ENCODE results near the gene DYNLT1.
A peak's percentile ranks its signal among the peaks of the same experiment; 100 is the strongest.
"Not testable (repeated sequence)": the region's sequence is repeated elsewhere in the genome, so short reads cannot be mapped to it uniquely, and the experiment has no call there.

The DYNLT1 gene

GRCh38 chr6:158644231-158645063 is at the start of gene DYNLT1:
TSS of gene DYNLT1 (minus strand) at chr6:158644743. CDS start at chr6:158644708, 35 bp downstream.
- peak; percentile 96 to 99 (median 97) for DNase-seq

GRCh38 chr6:158688860-158689259 is 44.3 kb upstream of the DYNLT1 start:
- peak; percentile 43 to 82 (median 72) for DNase-seq

GRCh38 chr6:158687506-158687905 is 43.0 kb upstream of the DYNLT1 start:
- peak; percentile 28 to 43 (median 41) for DNase-seq

GRCh38 chr6:158686791-158687381 is 42.3 kb upstream of the DYNLT1 start:
- peak in 1 of 3 donors; percentile 10 for DNase-seq

GRCh38 chr6:158686311-158686710 is 41.8 kb upstream of the DYNLT1 start:
- no peak for DNase-seq

- no peak for DNase-seq
Measured at GRCh38 chr6:158684745-158685324, 40.3 kb upstream of the DYNLT1 start.

- DNase-seq = no peak
Measured at GRCh38 chr6:158684311-158684710, 39.8 kb upstream of the DYNLT1 start.

- no peak for DNase-seq
Measured at GRCh38 chr6:158680481-158680880, 35.9 kb upstream of the DYNLT1 start.

GRCh38 chr6:158680015-158680414 is 35.5 kb upstream of the DYNLT1 start:
- no peak for DNase-seq

- DNase-seq = no peak
Measured at GRCh38 chr6:158677906-158678578, 33.5 kb upstream of the DYNLT1 start.

GRCh38 chr6:158677094-158677493 is 32.6 kb upstream of the DYNLT1 start:
- DNase-seq = not testable (repeated sequence)

- no peak for DNase-seq
Measured at GRCh38 chr6:158674342-158675131, 30.0 kb upstream of the DYNLT1 start.

GRCh38 chr6:158672726-158673125 is 28.2 kb upstream of the DYNLT1 start:
- no peak for DNase-seq

- not testable (repeated sequence) for DNase-seq
Measured at GRCh38 chr6:158672119-158672518, 27.6 kb upstream of the DYNLT1 start.

GRCh38 chr6:158669145-158670035 is 24.8 kb upstream of the DYNLT1 start:
- no peak for DNase-seq

- DNase-seq = no peak
Measured at GRCh38 chr6:158668707-158669103, 24.2 kb upstream of the DYNLT1 start.

GRCh38 chr6:158667360-158667981 is 22.9 kb upstream of the DYNLT1 start:
- DNase-seq = no peak

GRCh38 chr6:158666628-158667359 is 22.3 kb upstream of the DYNLT1 start:
- peak; percentile 81 to 95 (median 94) for DNase-seq

- no peak for DNase-seq
Measured at GRCh38 chr6:158665332-158665731, 20.8 kb upstream of the DYNLT1 start.

GRCh38 chr6:158663625-158664165 is 19.2 kb upstream of the DYNLT1 start:
- no peak for DNase-seq
